Lower lobe of right lung (tissue), 2 donors: ENCODE measurements around the gene UBE2S. TPM values are rescaled to one million over a fixed set of nuclear protein-coding genes. Genes with fewer than 3 reads are reported as not detected.

Source experiments
- ATAC-seq, 2 donors: fragments of 200-7000 bp; cut with Tn5 transposase; one replicate each; pipeline ENCODE4 v1.9.1; 2020 to 2022; ENCODE audit warnings: mild to moderate bottlenecking in 2 of 2, moderate library complexity in 2 of 2
- DNase-seq: peaks from one replicate; pipeline ENCODE4 v3.0.0-alpha.2; 2020
- H3K27ac ChIP-seq: fragments of 200-600 bp; one replicate; pipeline ENCODE4 v1.8.0; 2022
- H3K27me3 ChIP-seq: fragments of 200-600 bp; one replicate; pipeline ENCODE4 v1.8.0; 2022; ENCODE audit warnings: low read depth
- H3K36me3 ChIP-seq: fragments of 200-600 bp; one replicate; pipeline ENCODE4 v1.8.0; 2022; ENCODE audit warnings: mild to moderate bottlenecking
- H3K4me1 ChIP-seq: fragments of 200-600 bp; one replicate; pipeline ENCODE4 v1.8.0; 2022
- H3K4me3 ChIP-seq: fragments of 200-600 bp; one replicate; pipeline ENCODE4 v1.8.0; 2022; ENCODE audit warnings: mild to moderate bottlenecking
- H3K9me3 ChIP-seq: fragments of 200-600 bp; one replicate; pipeline ENCODE4 v1.8.0; 2022
- CTCF ChIP-seq: fragments of 200-600 bp; IDR thresholded peaks from one replicate; pipeline ENCODE4 v1.8.0; 2022; ENCODE audit warnings: antibody characterized with exemption, mild to moderate bottlenecking
- intact Hi-C: fragments of 100-400 bp; cut with DNase I; formaldehyde crosslinking; loops from one replicate; pipeline ENCODE4 v1.11.0; 2022
- total RNA-seq: library from RNA; stranded (reverse); fragmentation: NEBNext Ultra II Directional; extraction: Animal tissue kit (Norgen Biotek cat#: 25700); gene quantifications from one replicate; pipeline ENCODE4 v1.2.1, GENCODE V29; 2021
- donor health status: DM: no; HTN: yes; CAD: no; lungs with severe emphysema.

UBE2S gene
- total RNA-seq, 1 donor from 2014 or later: 18.6 TPM

- Histone ChIP-seq H3K36me3 (peaks cover 9% of the 10 kb centered on the region), H3K9me3 (no peaks in the 10 kb centered on the region), H3K4me1 (peaks cover 30% of the 10 kb centered on the region), H3K27ac (no peak overlapping the region), H3K27me3 (peaks cover 4% of the 10 kb centered on the region), H3K4me3 (no peak overlapping the region)
- no peak for DNase-seq
- no peak for TF ChIP-seq CTCF
- intact Hi-C loops: no loop called here
- no peak for ATAC-seq
Observed at GRCh38 chr19:55382522-55383054, 25.0 kb downstream of the UBE2S start.

GRCh38 chr19:55382013-55382412 lies 25.6 kb downstream of the UBE2S start:
- H3K4me3 ChIP-seq: no peak overlapping the region
- peaks cover 3% of the 10 kb centered on the region for H3K36me3 ChIP-seq

GRCh38 chr19:55379174-55379573 lies 28.4 kb downstream of the UBE2S start:
- Histone ChIP-seq H3K36me3 (no peaks in the 10 kb centered on the region), H3K27ac (no peak overlapping the region), H3K4me3 (no peak overlapping the region), H3K27me3 (peaks cover 22% of the 10 kb centered on the region), H3K4me1 (peaks cover 12% of the 10 kb centered on the region), H3K9me3 (no peaks in the 10 kb centered on the region)
- ATAC-seq: no peak
- intact Hi-C loops: no loop called here
- no peak for TF ChIP-seq CTCF
- no peak for DNase-seq

More at GRCh38 chr19:55382013-55382412, 25.6 kb downstream of the UBE2S start:
- no peaks in the 10 kb centered on the region for H3K9me3 ChIP-seq
- no peak overlapping the region for H3K27ac ChIP-seq
- ATAC-seq (no peak), DNase-seq (no peak)
- peaks cover 25% of the 10 kb centered on the region for H3K4me1 ChIP-seq
- H3K27me3 ChIP-seq: peaks cover 8% of the 10 kb centered on the region
- TF ChIP-seq CTCF: no peak
- intact Hi-C loops: no loop called here

GRCh38 chr19:55377356-55378131 lies 30.0 kb downstream of the UBE2S start:
- TF ChIP-seq CTCF: no peak
- H3K4me3 ChIP-seq: no peak overlapping the region
- no peak for ATAC-seq
- no peak for DNase-seq
- peaks cover 26% of the 10 kb centered on the region for H3K27me3 ChIP-seq
- H3K27ac ChIP-seq: no peak overlapping the region
- H3K4me1 ChIP-seq: peaks cover 7% of the 10 kb centered on the region
- intact Hi-C loops: no loop called here
- no peaks in the 10 kb centered on the region for H3K9me3 ChIP-seq
- H3K36me3 ChIP-seq: no peaks in the 10 kb centered on the region

- H3K9me3 ChIP-seq: no peaks in the 10 kb centered on the region
- H3K4me3 ChIP-seq: no peak within 1 kb of the TSS
- TF ChIP-seq CTCF: no peak
- no peaks in the 10 kb centered on the region for H3K36me3 ChIP-seq
- H3K27ac ChIP-seq: no peak within 1 kb of the TSS
- intact Hi-C loops: no loop called here
- H3K27me3 ChIP-seq: peaks cover 36% of the 10 kb centered on the region
- ATAC-seq: no peak
- no peak for DNase-seq
- peaks cover 7% of the 10 kb centered on the region for H3K4me1 ChIP-seq
Observed at GRCh38 chr19:55376241-55376933, 31.2 kb downstream of the UBE2S start, which contains the start of gene TMEM190. Gene TMEM190, plus strand, starts transcription at chr19:55376826. Its CDS starts 28 bp downstream, at chr19:55376854.
